ENCODE results near the gene IL1RAPL2.

IL1RAPL2 gene

DNA sequence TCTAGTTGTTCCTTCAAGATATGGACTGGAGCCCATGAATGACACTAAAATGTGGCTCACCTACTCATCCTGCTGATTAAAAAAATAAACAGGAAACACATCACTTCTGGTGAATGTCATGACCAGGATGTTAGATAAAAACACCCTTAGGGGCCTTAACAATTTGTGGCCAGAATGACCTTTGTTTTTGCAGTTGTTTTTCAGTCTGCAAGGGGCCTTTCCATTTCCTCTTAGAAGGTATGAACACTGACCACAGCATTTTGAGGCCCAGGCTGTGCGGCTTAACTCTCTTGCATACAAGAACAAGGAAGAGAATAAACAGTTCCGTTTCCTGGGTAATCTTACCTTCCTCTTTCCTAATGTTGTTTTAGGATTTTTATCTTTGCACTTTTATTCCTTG lies 113.2 kb downstream of the IL1RAPL2 start:
- Histone ChIP-seq H3K4me3 (ENCODE audit: low read depth, low read length) (no peak overlapping the region), H3K27ac (ENCODE audit: extremely low read depth, low read depth, low read length) (no peak overlapping the region), H3K4me1 (ENCODE audit: control insufficient read depth, insufficient read depth, low read length) (no peaks in the 10 kb centered on the region), H3K9me3 (ENCODE audit: control insufficient read depth, insufficient read depth, low read depth, low read length) (no peaks in the 10 kb centered on the region), H3K36me3 (ENCODE audit: control insufficient read depth in 2 of 2, insufficient read depth in 1 of 2, low read length in 2 of 2) (no peaks in the 10 kb centered on the region)
- ChIA-PET POLR2A (no interaction called here), CTCF (no interaction called here)
- TF ChIP-seq, protein P1, sequence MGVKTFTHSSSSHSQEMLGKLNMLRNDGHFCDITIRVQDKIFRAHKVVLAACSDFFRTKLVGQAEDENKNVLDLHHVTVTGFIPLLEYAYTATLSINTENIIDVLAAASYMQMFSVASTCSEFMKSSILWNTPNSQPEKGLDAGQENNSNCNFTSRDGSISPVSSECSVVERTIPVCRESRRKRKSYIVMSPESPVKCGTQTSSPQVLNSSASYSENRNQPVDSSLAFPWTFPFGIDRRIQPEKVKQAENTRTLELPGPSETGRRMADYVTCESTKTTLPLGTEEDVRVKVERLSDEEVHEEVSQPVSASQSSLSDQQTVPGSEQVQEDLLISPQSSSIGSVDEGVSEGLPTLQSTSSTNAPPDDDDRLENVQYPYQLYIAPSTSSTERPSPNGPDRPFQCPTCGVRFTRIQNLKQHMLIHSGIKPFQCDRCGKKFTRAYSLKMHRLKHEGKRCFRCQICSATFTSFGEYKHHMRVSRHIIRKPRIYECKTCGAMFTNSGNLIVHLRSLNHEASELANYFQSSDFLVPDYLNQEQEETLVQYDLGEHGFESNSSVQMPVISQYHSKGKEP (tag by site-specific recombination; IDR thresholded peaks at IDR 0.05): no peak
- TF ChIP-seq EGR2 (tag by site-specific recombination; IDR thresholded peaks at IDR 0.05; ENCODE audit: low read depth) (no peak), ZNF837 (tag by site-specific recombination; IDR thresholded peaks at IDR 0.05) (no peak), ZBTB20 (tag by site-specific recombination; IDR thresholded peaks at IDR 0.05) (no peak), ZNF48 (tag by site-specific recombination; IDR thresholded peaks at IDR 0.05) (no peak), MZF1 (tag by site-specific recombination; IDR thresholded peaks at IDR 0.05; ENCODE audit: borderline replicate concordance) (no peak), ZNF521 (tag by site-specific recombination; IDR thresholded peaks at IDR 0.05) (no peak), ZBTB17 (tag by site-specific recombination; IDR thresholded peaks at IDR 0.05) (no peak), WT1 (tag by site-specific recombination; IDR thresholded peaks at IDR 0.05) (no peak)
- TF ChIP-seq, protein P2, sequence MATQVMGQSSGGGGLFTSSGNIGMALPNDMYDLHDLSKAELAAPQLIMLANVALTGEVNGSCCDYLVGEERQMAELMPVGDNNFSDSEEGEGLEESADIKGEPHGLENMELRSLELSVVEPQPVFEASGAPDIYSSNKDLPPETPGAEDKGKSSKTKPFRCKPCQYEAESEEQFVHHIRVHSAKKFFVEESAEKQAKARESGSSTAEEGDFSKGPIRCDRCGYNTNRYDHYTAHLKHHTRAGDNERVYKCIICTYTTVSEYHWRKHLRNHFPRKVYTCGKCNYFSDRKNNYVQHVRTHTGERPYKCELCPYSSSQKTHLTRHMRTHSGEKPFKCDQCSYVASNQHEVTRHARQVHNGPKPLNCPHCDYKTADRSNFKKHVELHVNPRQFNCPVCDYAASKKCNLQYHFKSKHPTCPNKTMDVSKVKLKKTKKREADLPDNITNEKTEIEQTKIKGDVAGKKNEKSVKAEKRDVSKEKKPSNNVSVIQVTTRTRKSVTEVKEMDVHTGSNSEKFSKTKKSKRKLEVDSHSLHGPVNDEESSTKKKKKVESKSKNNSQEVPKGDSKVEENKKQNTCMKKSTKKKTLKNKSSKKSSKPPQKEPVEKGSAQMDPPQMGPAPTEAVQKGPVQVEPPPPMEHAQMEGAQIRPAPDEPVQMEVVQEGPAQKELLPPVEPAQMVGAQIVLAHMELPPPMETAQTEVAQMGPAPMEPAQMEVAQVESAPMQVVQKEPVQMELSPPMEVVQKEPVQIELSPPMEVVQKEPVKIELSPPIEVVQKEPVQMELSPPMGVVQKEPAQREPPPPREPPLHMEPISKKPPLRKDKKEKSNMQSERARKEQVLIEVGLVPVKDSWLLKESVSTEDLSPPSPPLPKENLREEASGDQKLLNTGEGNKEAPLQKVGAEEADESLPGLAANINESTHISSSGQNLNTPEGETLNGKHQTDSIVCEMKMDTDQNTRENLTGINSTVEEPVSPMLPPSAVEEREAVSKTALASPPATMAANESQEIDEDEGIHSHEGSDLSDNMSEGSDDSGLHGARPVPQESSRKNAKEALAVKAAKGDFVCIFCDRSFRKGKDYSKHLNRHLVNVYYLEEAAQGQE (tag by site-specific recombination; IDR thresholded peaks at IDR 0.05): no peak
- TF ChIP-seq, protein P3, sequence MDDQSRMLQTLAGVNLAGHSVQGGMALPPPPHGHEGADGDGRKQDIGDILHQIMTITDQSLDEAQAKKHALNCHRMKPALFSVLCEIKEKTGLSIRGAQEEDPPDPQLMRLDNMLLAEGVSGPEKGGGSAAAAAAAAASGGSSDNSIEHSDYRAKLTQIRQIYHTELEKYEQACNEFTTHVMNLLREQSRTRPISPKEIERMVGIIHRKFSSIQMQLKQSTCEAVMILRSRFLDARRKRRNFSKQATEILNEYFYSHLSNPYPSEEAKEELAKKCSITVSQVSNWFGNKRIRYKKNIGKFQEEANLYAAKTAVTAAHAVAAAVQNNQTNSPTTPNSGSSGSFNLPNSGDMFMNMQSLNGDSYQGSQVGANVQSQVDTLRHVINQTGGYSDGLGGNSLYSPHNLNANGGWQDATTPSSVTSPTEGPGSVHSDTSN (CRISPR knock-in tag; IDR thresholded peaks at IDR 0.05): no peak

DNA sequence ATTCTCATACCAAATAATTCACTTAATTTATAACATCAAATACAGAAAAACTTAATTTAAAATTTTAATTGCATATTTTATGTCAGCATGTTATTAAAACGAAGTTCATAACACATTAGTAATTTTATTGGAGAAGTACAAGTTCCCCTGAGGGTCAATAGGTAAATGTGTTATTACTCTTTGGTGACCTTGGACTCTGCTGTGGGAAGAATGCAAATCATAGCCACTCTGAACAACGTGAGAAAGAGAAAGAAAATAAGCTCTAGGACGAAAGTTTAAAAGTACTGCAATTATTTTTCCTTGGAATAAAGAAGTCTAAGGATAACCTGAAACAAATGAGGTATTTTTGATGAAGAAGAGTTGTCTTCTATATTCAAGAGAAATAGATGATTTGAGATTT lies 115.2 kb downstream of the IL1RAPL2 start:
- Histone ChIP-seq H3K4me1 (ENCODE audit: control insufficient read depth, insufficient read depth, low read length) (no peaks in the 10 kb centered on the region), H3K36me3 (ENCODE audit: control insufficient read depth in 2 of 2, insufficient read depth in 1 of 2, low read length in 2 of 2) (no peaks in the 10 kb centered on the region), H3K27ac (ENCODE audit: extremely low read depth, low read depth, low read length) (no peak overlapping the region), H3K4me3 (ENCODE audit: low read depth, low read length) (no peak overlapping the region), H3K9me3 (ENCODE audit: control insufficient read depth, insufficient read depth, low read depth, low read length) (no peaks in the 10 kb centered on the region)
- ChIA-PET CTCF (no interaction called here), POLR2A (no interaction called here)
- TF ChIP-seq ZNF354C (tag by site-specific recombination; IDR thresholded peaks at IDR 0.05; ENCODE audit: borderline replicate concordance, low read depth): no peak
- TF ChIP-seq ZNF211 (tag by site-specific recombination; IDR thresholded peaks at IDR 0.05; ENCODE audit: low read depth): no peak

DNA sequence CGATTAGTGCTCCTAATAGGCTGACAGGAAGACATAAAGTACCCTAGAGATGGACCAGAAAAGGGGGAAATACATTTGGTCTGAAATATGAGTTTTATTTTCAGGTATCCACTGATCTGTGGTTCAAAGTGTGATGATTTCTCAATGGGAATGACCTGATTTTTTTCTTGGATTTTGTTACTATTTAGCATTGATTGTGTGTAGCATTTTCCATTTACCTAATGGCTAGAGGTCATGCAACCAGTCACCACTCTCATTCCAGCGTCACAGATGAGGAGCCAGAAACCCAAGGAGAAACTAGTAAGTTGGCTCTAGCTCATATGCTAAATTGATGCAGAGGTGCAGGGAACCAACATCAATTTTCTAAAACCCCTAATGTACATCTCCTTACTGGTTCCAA lies 118.1 kb downstream of the IL1RAPL2 start:
- CTCF ChIA-PET: no interaction called here

More for the DNA sequence above, 118.1 kb downstream of the IL1RAPL2 start:
- no peak overlapping the region for H3K4me3 ChIP-seq (ENCODE audit: low read depth, low read length)
- POLR2A ChIA-PET: no interaction called here
- H3K27ac ChIP-seq (ENCODE audit: extremely low read depth, low read depth, low read length): no peak overlapping the region
- H3K36me3 ChIP-seq (ENCODE audit: control insufficient read depth in 2 of 2, insufficient read depth in 1 of 2, low read length in 2 of 2): no peaks in the 10 kb centered on the region
- H3K9me3 ChIP-seq (ENCODE audit: control insufficient read depth, insufficient read depth, low read depth, low read length): no peaks in the 10 kb centered on the region
- TF ChIP-seq ZNF548 (tag by site-specific recombination; IDR thresholded peaks at IDR 0.05) (no peak), GLIS1 (tag by site-specific recombination; IDR thresholded peaks at IDR 0.05) (no peak), ZNF335 (tag by site-specific recombination; conservative IDR thresholded peaks at IDR 0.05) (no peak)
- TF ChIP-seq, protein P4, sequence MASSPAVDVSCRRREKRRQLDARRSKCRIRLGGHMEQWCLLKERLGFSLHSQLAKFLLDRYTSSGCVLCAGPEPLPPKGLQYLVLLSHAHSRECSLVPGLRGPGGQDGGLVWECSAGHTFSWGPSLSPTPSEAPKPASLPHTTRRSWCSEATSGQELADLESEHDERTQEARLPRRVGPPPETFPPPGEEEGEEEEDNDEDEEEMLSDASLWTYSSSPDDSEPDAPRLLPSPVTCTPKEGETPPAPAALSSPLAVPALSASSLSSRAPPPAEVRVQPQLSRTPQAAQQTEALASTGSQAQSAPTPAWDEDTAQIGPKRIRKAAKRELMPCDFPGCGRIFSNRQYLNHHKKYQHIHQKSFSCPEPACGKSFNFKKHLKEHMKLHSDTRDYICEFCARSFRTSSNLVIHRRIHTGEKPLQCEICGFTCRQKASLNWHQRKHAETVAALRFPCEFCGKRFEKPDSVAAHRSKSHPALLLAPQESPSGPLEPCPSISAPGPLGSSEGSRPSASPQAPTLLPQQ (tag by site-specific recombination; IDR thresholded peaks at IDR 0.05): no peak
- no peaks in the 10 kb centered on the region for H3K4me1 ChIP-seq (ENCODE audit: control insufficient read depth, insufficient read depth, low read length)

All from HEK293 (cell line).